DMS114 treated with DMSO at 0.1 percent for 48 hours (cell line): Measurements from ENCODE around the gene KLHL18.
A peak's percentile ranks its signal among the peaks of the same experiment; 100 is the strongest.
"Not testable (repeated sequence)": the region's sequence is repeated elsewhere in the genome, so short reads cannot be mapped to it uniquely, and the experiment has no call there.

Experiments
- DNase-seq: peaks from one replicate; lab custom pipeline; 2025; ENCODE audit not compliant: unreplicated experiment; lab: John Stamatoyannopoulos, UW

KLHL18 gene

GRCh38 chr3:47313341-47314055 lies 30.8 kb downstream of the KLHL18 start:
- no peak for DNase-seq

- no peak for DNase-seq
These were observed 31.5 kb downstream of the KLHL18 start for GRCh38 chr3:47314056-47314764.

GRCh38 chr3:47315069-47315647 lies 32.4 kb downstream of the KLHL18 start:
- DNase-seq = no peak

- not testable (repeated sequence) for DNase-seq
These were observed 33.4 kb downstream of the KLHL18 start for GRCh38 chr3:47316151-47316550.

GRCh38 chr3:47318916-47319315 lies 36.2 kb downstream of the KLHL18 start:
- DNase-seq = no peak

- no peak for DNase-seq
These were observed 37.2 kb downstream of the KLHL18 start for GRCh38 chr3:47319956-47320355.

- no peak for DNase-seq
These were observed 40.9 kb downstream of the KLHL18 start for GRCh38 chr3:47323431-47324277.

- peak; percentile 32 for DNase-seq
These were observed 41.6 kb downstream of the KLHL18 start for GRCh38 chr3:47324278-47324865.

GRCh38 chr3:47333907-47334306 lies 51.2 kb downstream of the KLHL18 start:
- no peak for DNase-seq

- no peak for DNase-seq
These were observed 54.9 kb downstream of the KLHL18 start for GRCh38 chr3:47337656-47338055.

GRCh38 chr3:47339951-47340350 lies 57.2 kb downstream of the KLHL18 start:
- no peak for DNase-seq

- no peak for DNase-seq
These were observed 58.1 kb downstream of the KLHL18 start for GRCh38 chr3:47340866-47341265.

GRCh38 chr3:47342151-47342550 lies 59.4 kb downstream of the KLHL18 start:
- no peak for DNase-seq

GRCh38 chr3:47342812-47343211 lies 60.1 kb downstream of the KLHL18 start:
- no peak for DNase-seq

GRCh38 chr3:47343471-47343971 lies 60.8 kb downstream of the KLHL18 start:
- DNase-seq = no peak

GRCh38 chr3:47344971-47345370 lies 62.2 kb downstream of the KLHL18 start:
- DNase-seq = no peak

- DNase-seq = no peak
These were observed 64.6 kb downstream of the KLHL18 start for GRCh38 chr3:47347217-47347801.

- no peak for DNase-seq
These were observed 65.8 kb downstream of the KLHL18 start for GRCh38 chr3:47348411-47349154.

GRCh38 chr3:47355010-47355409 lies 72.3 kb downstream of the KLHL18 start:
- no peak for DNase-seq

GRCh38 chr3:47356201-47356600 lies 73.5 kb downstream of the KLHL18 start:
- DNase-seq = no peak
